ENCODE results near the gene LRRFIP2. TPM values are rescaled to one million over a fixed set of nuclear protein-coding genes. Genes with fewer than 3 reads are reported as not detected.

Gene LRRFIP2
- total and polyA plus RNA-seq, 2 donors (not counting 1 experiment from before 2014, with no cell fraction given): 83.7 to 149 TPM

DNA sequence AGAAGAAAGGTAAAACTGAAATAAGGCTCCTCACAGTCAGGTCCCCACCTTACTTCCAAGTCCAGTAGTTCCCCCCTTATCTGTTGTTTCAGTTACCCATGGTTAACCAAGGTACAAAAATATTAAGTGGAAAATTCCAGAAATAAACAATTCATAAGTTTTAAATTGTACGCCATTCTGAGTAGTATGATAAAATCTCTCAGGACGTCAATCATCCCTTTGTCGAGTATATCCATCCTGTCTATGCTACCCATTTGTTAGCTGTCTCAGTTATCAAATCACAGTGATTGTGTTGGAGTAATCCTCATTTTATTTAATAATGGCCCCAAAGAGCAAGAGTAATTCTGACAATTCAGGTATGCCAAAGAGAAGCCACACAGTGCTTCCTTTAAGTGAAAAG lies 43.9 kb downstream of the LRRFIP2 start:
- H3K79me2 ChIP-seq (ENCODE audit: control insufficient read depth, insufficient read depth, low read length): peaks cover 57% of the 10 kb centered on the region
- H3K9ac ChIP-seq (ENCODE audit: insufficient read depth, low read length): no peak overlapping the region
- H3K4me2 ChIP-seq (ENCODE audit: extremely low read depth, insufficient read depth, low read length): no peak overlapping the region
- no peak overlapping the region for H2AFZ ChIP-seq (ENCODE audit: low read length)
- peak overlapping the region; percentile 17 for H3K27ac ChIP-seq (ENCODE audit: insufficient read depth, low read length)
- H3K4me1 ChIP-seq (ENCODE audit: control insufficient read depth, extremely low read depth, insufficient read depth, low read length): peaks cover 4% of the 10 kb centered on the region
- H3K36me3 ChIP-seq (ENCODE audit: control insufficient read depth, insufficient read depth, low read length): no peaks in the 10 kb centered on the region
- H3K4me3 ChIP-seq (replicated peaks in 1 of 4; ENCODE audit: control extremely low read depth in 1 of 4, insufficient read depth in 1 of 4, low read depth in 3 of 4, low read length in 4 of 4): no peak overlapping the region
- H3K9me3 ChIP-seq (ENCODE audit: control insufficient read depth, insufficient read depth, low read depth, low read length): no peaks in the 10 kb centered on the region
- H4K20me1 ChIP-seq (ENCODE audit: control insufficient read depth, extremely low read depth, insufficient read depth, low read length): no peaks in the 10 kb centered on the region
- DNase-seq (ENCODE audit: low read depth in 2 of 2): no peak
- no peaks in the 10 kb centered on the region for H3K27me3 ChIP-seq (ENCODE audit: control insufficient read depth, insufficient read depth, low read length)
- no peak for TF ChIP-seq EZH2 (IDR thresholded peaks at IDR 0.05; ENCODE audit: low read length, missing control alignments)
- TF ChIP-seq, protein P1, sequence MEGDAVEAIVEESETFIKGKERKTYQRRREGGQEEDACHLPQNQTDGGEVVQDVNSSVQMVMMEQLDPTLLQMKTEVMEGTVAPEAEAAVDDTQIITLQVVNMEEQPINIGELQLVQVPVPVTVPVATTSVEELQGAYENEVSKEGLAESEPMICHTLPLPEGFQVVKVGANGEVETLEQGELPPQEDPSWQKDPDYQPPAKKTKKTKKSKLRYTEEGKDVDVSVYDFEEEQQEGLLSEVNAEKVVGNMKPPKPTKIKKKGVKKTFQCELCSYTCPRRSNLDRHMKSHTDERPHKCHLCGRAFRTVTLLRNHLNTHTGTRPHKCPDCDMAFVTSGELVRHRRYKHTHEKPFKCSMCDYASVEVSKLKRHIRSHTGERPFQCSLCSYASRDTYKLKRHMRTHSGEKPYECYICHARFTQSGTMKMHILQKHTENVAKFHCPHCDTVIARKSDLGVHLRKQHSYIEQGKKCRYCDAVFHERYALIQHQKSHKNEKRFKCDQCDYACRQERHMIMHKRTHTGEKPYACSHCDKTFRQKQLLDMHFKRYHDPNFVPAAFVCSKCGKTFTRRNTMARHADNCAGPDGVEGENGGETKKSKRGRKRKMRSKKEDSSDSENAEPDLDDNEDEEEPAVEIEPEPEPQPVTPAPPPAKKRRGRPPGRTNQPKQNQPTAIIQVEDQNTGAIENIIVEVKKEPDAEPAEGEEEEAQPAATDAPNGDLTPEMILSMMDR (conservative IDR thresholded peaks at IDR 0.05 in 1 of 2, IDR thresholded peaks at IDR 0.05 in 1 of 2; ENCODE audit: low read depth in 1 of 2, low read length in 2 of 2): no peak

DNA sequence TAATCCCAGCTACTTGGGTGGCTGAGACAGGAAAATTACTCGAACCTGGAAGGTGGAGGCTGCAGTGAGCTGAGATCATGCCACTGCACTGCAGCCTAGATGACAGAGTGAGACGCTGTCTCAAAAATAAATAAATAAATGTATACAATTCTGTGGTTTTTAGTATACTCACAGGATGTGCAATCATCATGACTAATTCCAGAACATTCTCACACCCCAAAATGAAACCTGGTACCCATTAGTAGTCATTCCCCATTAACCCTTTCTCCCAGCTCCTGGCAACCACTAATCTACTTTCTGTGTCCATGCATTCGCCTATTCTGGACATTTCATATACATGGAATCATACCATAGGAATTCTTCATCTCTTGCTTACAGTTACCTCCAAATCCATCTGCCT lies 44.5 kb downstream of the LRRFIP2 start:
- Histone ChIP-seq H3K27me3 (ENCODE audit: control insufficient read depth, insufficient read depth, low read length) (no peaks in the 10 kb centered on the region), H2AFZ (ENCODE audit: low read length) (no peak overlapping the region), H3K27ac (ENCODE audit: insufficient read depth, low read length) (peak overlapping the region; percentile 39), H3K79me2 (ENCODE audit: control insufficient read depth, insufficient read depth, low read length) (peaks cover 57% of the 10 kb centered on the region), H3K9ac (ENCODE audit: insufficient read depth, low read length) (no peak overlapping the region), H3K9me3 (ENCODE audit: control insufficient read depth, insufficient read depth, low read depth, low read length) (no peaks in the 10 kb centered on the region), H3K4me2 (ENCODE audit: extremely low read depth, insufficient read depth, low read length) (no peak overlapping the region), H3K4me1 (ENCODE audit: control insufficient read depth, extremely low read depth, insufficient read depth, low read length) (peaks cover 4% of the 10 kb centered on the region), H4K20me1 (ENCODE audit: control insufficient read depth, extremely low read depth, insufficient read depth, low read length) (no peaks in the 10 kb centered on the region), H3K36me3 (ENCODE audit: control insufficient read depth, insufficient read depth, low read length) (no peaks in the 10 kb centered on the region), H3K4me3 (replicated peaks in 1 of 4; ENCODE audit: control extremely low read depth in 1 of 4, insufficient read depth in 1 of 4, low read depth in 3 of 4, low read length in 4 of 4) (no peak overlapping the region)
- peak; percentile 31 to 49 for DNase-seq (ENCODE audit: low read depth in 2 of 2)
- TF ChIP-seq, protein P1 (conservative IDR thresholded peaks at IDR 0.05 in 1 of 2, IDR thresholded peaks at IDR 0.05 in 1 of 2; ENCODE audit: low read depth in 1 of 2, low read length in 2 of 2): no peak
- no peak for TF ChIP-seq EZH2 (IDR thresholded peaks at IDR 0.05; ENCODE audit: low read length, missing control alignments)

DNA sequence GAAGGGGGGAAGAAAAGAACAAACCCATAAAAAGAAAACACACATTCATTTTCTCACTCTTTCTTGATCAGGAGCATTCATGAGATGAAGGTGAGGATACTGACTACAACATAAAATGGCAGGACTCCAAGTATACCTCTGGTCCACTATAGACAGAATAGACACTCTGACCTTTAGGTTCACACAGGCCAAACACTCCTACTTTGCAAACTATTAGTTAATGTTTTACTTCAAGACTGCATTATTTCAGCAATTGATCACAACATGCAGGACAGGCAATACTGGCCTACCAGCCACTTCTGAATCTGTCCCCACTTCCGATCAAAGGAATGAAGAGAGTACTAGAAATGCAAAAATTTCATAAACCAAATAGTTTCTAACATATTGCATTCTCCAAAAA lies 47.0 kb downstream of the LRRFIP2 start:
- TF ChIP-seq, protein P1 (conservative IDR thresholded peaks at IDR 0.05 in 1 of 2, IDR thresholded peaks at IDR 0.05 in 1 of 2; ENCODE audit: low read depth in 1 of 2, low read length in 2 of 2): no peak
- no peak for TF ChIP-seq EZH2 (IDR thresholded peaks at IDR 0.05; ENCODE audit: low read length, missing control alignments)
- no peak overlapping the region for H3K27ac ChIP-seq (ENCODE audit: insufficient read depth, low read length)
- no peaks in the 10 kb centered on the region for H3K36me3 ChIP-seq (ENCODE audit: control insufficient read depth, insufficient read depth, low read length)
- H3K9me3 ChIP-seq (ENCODE audit: control insufficient read depth, insufficient read depth, low read depth, low read length): no peaks in the 10 kb centered on the region
- H3K4me1 ChIP-seq (ENCODE audit: control insufficient read depth, extremely low read depth, insufficient read depth, low read length): peaks cover 6% of the 10 kb centered on the region
- no peak overlapping the region for H3K4me2 ChIP-seq (ENCODE audit: extremely low read depth, insufficient read depth, low read length)
- H2AFZ ChIP-seq (ENCODE audit: low read length): no peak overlapping the region
- no peaks in the 10 kb centered on the region for H4K20me1 ChIP-seq (ENCODE audit: control insufficient read depth, extremely low read depth, insufficient read depth, low read length)
- DNase-seq (ENCODE audit: low read depth in 2 of 2): no peak
- H3K4me3 ChIP-seq (replicated peaks in 1 of 4; ENCODE audit: control extremely low read depth in 1 of 4, insufficient read depth in 1 of 4, low read depth in 3 of 4, low read length in 4 of 4): no peak overlapping the region
- H3K79me2 ChIP-seq (ENCODE audit: control insufficient read depth, insufficient read depth, low read length): peaks cover 49% of the 10 kb centered on the region
- H3K27me3 ChIP-seq (ENCODE audit: control insufficient read depth, insufficient read depth, low read length): no peaks in the 10 kb centered on the region
- no peak overlapping the region for H3K9ac ChIP-seq (ENCODE audit: insufficient read depth, low read length)

Data from fibroblast of lung (primary cell).